GM18507 (cell line): ENCODE measurements around the gene CMTM6.
"Not testable (repeated sequence)": the region's sequence is repeated elsewhere in the genome, so short reads cannot be mapped to it uniquely, and the experiment has no call there.

Experiments used
- DNase-seq: peaks from one replicate; pipeline ENCODE4 v3.0.0; 2011; ENCODE audit warnings: low read depth; ENCODE audit not compliant: insufficient read length; ENCODE audit errors: extremely low spot score
- FAIRE-seq: peaks from 2 replicates; lab custom pipeline; 2011; peaks lifted over from hg19 to GRCh38; lab: Jason Lieb, UNC

The CMTM6 gene

GRCh38 chr3:32502118-32502945 lies at the start of gene CMTM6:
Gene CMTM6, minus strand, starts transcription at chr3:32502852. Its CDS starts 107 bp downstream, at chr3:32502745.
- peak; percentile 85 for FAIRE-seq
- peak; percentile 81 for DNase-seq

DNA sequence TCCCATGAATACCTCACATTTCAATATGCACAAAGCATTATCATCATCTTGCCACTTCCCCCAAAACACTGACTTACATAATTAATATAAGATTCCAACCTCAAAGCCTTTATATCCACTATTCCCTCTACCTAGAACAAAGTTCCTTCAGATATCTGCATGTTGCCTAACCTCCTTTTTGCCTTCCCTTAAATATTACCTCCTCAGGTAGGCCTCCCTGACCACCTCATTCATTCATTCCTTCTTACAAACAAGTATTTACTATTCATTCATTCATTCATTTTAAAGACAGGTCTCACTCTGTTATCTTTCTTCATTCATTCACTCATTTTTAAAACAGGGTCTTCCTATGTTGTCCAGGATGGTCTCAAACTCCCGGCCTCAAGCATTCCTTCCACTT lies 49.4 kb upstream of the CMTM6 start:
- no peak for DNase-seq
- FAIRE-seq: no peak

- DNase-seq (no peak), FAIRE-seq (no peak)
Measured at GRCh38 chr3:32551496-32551895, 48.8 kb upstream of the CMTM6 start.

- DNase-seq (no peak), FAIRE-seq (no peak)
Measured at GRCh38 chr3:32551087-32551486, 48.4 kb upstream of the CMTM6 start.

DNA sequence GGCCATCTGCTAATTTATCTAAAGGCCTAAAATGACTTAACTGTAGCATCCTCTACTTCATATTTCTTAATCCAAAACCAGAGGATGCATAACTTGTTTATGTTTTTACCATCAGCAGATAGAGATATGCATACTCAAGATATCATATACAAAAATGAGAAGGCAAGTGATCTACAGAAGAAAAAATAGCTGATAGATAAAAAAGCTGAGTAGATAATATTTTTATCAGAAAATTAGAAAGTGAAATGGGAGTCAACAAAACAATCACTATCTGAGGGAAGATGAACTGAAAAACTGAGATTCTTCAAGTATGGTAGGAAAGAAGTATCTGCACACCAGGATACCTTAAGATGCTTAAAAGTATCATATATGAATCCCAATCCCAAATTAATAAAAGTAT lies 42.7 kb upstream of the CMTM6 start:
- DNase-seq (no peak), FAIRE-seq (no peak)

DNA sequence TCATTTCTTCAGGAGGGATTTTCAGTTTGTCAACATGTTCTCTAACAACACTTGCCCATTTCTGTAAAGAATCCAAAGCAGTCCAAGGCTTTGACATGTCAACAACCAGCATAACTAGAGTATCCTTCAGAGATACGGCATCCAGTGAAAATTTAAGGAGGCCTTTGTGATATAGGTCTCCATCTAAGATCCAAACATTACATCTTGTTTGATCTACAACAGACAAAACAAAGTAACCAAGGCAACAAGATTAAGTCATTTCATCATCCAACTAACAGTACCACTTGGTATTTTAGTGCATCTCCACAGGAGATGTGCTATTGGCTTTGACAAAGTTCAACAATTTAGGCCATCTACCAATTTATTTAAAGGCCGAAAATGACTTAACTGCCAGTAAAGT lies 42.2 kb upstream of the CMTM6 start:
- DNase-seq (no peak), FAIRE-seq (no peak)

- no peak for DNase-seq
Measured at GRCh38 chr3:32542807-32543206, 40.2 kb upstream of the CMTM6 start.

GRCh38 chr3:32540899-32541298 lies 38.2 kb upstream of the CMTM6 start:
- FAIRE-seq: no peak

More at GRCh38 chr3:32542807-32543206, 40.2 kb upstream of the CMTM6 start:
- no peak for FAIRE-seq

GRCh38 chr3:32532434-32532833 lies 29.8 kb upstream of the CMTM6 start:
- no peak for DNase-seq
- no peak for FAIRE-seq

More at GRCh38 chr3:32540899-32541298, 38.2 kb upstream of the CMTM6 start:
- DNase-seq: no peak

- FAIRE-seq: no peak
- no peak for DNase-seq
Measured at GRCh38 chr3:32531010-32531647, 28.5 kb upstream of the CMTM6 start.

- FAIRE-seq: no peak
- DNase-seq: no peak
Measured at GRCh38 chr3:32525720-32526119, 23.1 kb upstream of the CMTM6 start.

DNA sequence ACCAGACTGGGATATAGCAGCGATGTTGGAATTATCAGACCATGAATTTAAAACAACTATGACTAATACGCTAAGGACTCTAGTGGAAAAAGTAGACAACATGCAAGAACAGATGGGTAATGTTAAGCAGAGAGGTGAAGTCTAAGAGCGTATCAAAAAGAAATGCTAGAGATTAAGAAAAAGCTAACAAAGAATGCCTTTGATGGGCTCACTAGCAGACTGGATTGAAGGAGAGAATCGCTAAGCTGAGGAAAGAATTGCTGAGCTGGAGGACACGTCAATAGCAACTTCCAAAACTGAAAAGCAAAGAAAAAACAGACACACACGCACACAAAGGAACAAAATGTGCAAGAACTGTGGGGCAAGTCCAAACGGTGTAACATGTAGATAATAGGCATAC lies 20.0 kb upstream of the CMTM6 start:
- DNase-seq: no peak
- FAIRE-seq: no peak

DNA sequence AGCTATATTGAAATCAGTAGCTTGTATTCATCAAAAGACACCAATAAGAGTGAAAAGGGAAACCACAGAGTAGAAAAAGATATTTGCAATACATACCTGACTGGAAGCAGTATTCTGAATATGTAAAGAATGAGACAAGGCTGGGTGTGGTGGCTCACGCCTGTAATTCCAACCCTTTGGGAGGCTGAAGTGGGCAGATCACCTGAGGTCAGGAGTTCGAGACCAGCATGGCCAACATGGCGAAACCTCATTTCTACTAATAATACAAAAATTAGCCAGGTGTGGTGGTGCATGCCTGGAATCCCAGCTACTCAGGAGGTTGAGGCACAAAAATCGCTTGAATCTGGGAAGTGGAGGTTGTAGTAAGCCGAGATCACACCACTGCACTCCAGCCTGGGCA lies 16.3 kb upstream of the CMTM6 start:
- not testable (repeated sequence) for FAIRE-seq, DNase-seq

DNA sequence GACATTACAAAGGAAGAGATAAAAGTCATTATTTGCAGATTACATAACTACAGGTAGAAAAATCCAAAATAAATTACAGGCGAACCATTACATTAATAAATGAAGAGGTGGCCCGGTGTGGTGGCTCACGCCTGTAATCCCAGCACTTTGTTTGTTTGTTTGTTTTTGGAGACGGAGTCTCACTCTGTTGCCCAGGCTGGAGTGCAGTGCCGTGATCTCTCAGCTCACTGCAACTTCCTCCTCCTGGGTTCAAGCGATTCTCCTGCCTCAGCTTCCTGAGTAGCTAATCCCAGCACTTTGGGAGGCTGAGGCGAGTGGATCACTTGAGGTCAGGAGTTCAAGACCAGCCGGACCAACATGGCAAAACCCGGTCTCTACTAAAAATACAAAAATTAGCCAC lies 14.1 kb upstream of the CMTM6 start:
- not testable (repeated sequence) for DNase-seq, FAIRE-seq

- DNase-seq (no peak), FAIRE-seq (no peak)
Measured at GRCh38 chr3:32511005-32511404, 8.4 kb upstream of the CMTM6 start.

GRCh38 chr3:32510075-32510724 lies 7.5 kb upstream of the CMTM6 start:
- FAIRE-seq: peak; percentile 86
- DNase-seq: peak; percentile 46

DNA sequence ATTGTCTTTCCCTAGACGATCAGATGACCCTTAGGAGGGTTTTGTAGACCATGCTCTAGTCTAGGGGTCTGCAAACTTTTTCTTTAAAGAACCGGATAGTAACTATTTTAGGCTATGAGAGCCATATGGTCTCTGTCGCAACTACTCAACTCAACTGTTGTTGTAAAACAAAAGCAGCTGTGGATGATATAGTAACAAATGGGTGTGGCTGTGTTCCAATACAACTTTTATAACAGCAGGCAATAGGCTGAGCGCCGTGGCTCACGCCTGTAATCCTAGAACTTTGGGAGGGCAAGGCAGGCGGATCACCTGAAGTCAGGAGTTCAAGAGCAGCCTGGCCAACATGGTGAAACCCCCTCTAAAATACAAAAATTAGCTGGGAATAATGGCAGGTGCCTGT lies 6.1 kb upstream of the CMTM6 start:
- no peak for FAIRE-seq
- DNase-seq: no peak

DNA sequence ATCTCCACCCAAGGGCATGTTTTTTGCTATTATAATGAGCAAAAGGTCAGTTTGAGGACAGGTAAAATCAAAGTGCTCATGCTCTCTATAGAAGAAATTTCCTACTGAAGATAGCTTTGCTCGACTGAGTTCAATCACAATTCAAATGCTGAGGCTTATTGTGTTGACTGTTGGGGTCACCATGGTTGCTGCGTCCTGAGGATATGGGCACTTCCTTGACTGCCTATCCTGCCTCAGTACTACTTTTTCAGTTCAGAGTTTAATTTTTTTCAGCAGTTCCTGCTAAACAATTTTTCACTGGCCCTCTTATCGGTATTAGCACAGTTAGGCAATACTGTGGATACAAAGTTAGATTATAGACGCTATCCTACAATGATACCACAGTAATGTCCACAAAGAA lies 3.8 kb upstream of the CMTM6 start:
- FAIRE-seq: no peak
- no peak for DNase-seq

GRCh38 chr3:32502946-32503286 lies 264 bp upstream of the CMTM6 start:
- DNase-seq: no peak
- no peak for FAIRE-seq

DNA sequence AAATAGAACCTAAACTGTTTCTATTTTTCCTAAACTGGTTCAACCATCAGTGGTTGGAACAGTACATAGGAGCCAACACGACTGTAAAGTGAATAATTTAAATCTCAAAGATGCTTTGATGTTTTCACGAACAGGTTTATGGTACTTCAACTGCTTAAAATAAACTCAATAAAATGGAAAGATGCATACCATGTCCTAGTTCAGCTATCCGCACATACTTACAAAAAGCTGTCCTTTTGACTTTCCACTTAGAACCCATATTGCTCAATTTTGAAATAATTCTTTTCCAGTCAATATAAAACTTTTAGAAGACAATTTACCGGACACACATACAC lies 902 bp downstream of the CMTM6 start:
- DNase-seq: no peak
- no peak for FAIRE-seq
